H1 (cell line): ENCODE data around the gene PRODH. TPM values are rescaled to one million over a fixed set of nuclear protein-coding genes. Genes with fewer than 3 reads are reported as not detected.
"Not testable (repeated sequence)": the region's sequence is repeated elsewhere in the genome, so short reads cannot be mapped to it uniquely, and the experiment has no call there.

ENCODE experiments used
- CTCF ChIA-PET: fragments of 300-600 bp; sonication (Branson Sonifier 250); formaldehyde crosslinking; loops from one replicate; lab custom pipeline; 2021; ENCODE audit not compliant: partially characterized antibody; lab: Charles Lee
- POLR2A ChIA-PET: fragments of 300-600 bp; sonication (Branson Sonifier 250); formaldehyde crosslinking; loops from one replicate; lab custom pipeline; 2021; ENCODE audit warnings: inconsistent platforms; ENCODE audit not compliant: partially characterized antibody; lab: Charles Lee
- DNase-seq, 2 experiments: peaks; one replicate each; pipeline versions ENCODE4 v3.0.0 to v3.0.0-alpha.2; 2010 to 2022; ENCODE audit warnings: low spot score in 2 of 2, low read depth in 1 of 2, mixed read lengths in 1 of 2
- FAIRE-seq: peaks from 2 replicates; lab custom pipeline; 2011; peaks lifted over from hg19 to GRCh38; lab: Jason Lieb, UNC
- H2AFZ ChIP-seq: 2 replicates; pipeline ENCODE4 v1.8.1; 2012; ENCODE audit warnings: low read length, inconsistent platforms
- H2AK5ac ChIP-seq: 2 replicates; pipeline ENCODE4 v1.6.1; 2013; ENCODE audit warnings: low read depth, low read length
- H2BK120ac ChIP-seq: replicated peaks from 2 replicates; pipeline ENCODE3; 2013; ENCODE audit warnings: low read depth, low read length, inconsistent platforms
- H2BK12ac ChIP-seq: 2 replicates; pipeline ENCODE4 v1.6.1; 2013; ENCODE audit warnings: low read depth, low read length
- H2BK15ac ChIP-seq: 2 replicates; pipeline ENCODE4 v1.6.1; 2013; ENCODE audit warnings: low read length
- H2BK20ac ChIP-seq: 2 replicates; pipeline ENCODE4 v1.6.1; 2013; ENCODE audit warnings: low read length
- H2BK5ac ChIP-seq: 2 replicates; pipeline ENCODE4 v1.6.1; 2013; ENCODE audit warnings: low read depth, low read length
- H3K14ac ChIP-seq: 2 replicates; pipeline ENCODE4 v1.6.1; 2013; ENCODE audit warnings: inconsistent platforms; ENCODE audit not compliant: insufficient read length
- H3K18ac ChIP-seq: 2 replicates; pipeline ENCODE4 v1.6.1; 2013; ENCODE audit warnings: low read length; ENCODE audit errors: extremely low read depth
- H3K23ac ChIP-seq: 2 replicates; pipeline ENCODE4 v1.6.1; 2013; ENCODE audit warnings: inconsistent platforms; ENCODE audit not compliant: insufficient read length
- H3K23me2 ChIP-seq: 2 replicates; pipeline ENCODE4 v1.6.1; 2013; ENCODE audit warnings: low read depth, low read length
- H3K27ac ChIP-seq: 2 replicates; pipeline ENCODE4 v1.6.1; 2011; ENCODE audit warnings: low read depth, low read length, inconsistent platforms
- H3K27me3 ChIP-seq, 4 experiments: replicated peaks in 1 of 4; 1 replicate in 1 of 4; 2 replicates in 3 of 4; pipeline versions ENCODE4 v1.6.1 to v1.8.1; 2011 to 2013; ENCODE audit warnings: low read length in 3 of 4, mild to moderate bottlenecking in 3 of 4, inconsistent platforms in 2 of 4, mixed read lengths in 2 of 4, moderate library complexity in 1 of 4; ENCODE audit not compliant: control insufficient read depth in 3 of 4, insufficient read depth in 3 of 4; ENCODE audit errors: extremely low read depth in 1 of 4
- H3K36me3 ChIP-seq, 4 experiments: 2 replicates each; pipeline versions ENCODE4 v1.6.1 to v1.8.1; 2011 to 2013; ENCODE audit warnings: mild to moderate bottlenecking in 4 of 4, low read length in 3 of 4, moderate library complexity in 2 of 4, control low read depth in 1 of 4, inconsistent platforms in 1 of 4; ENCODE audit not compliant: insufficient read depth in 4 of 4, control insufficient read depth in 2 of 4
- H3K4ac ChIP-seq: replicated peaks from 2 replicates; pipeline ENCODE3; 2013; ENCODE audit warnings: low read length, low read depth, mixed read lengths, inconsistent platforms; ENCODE audit not compliant: insufficient read length
- H3K4me1 ChIP-seq, 4 experiments: replicated peaks in 1 of 4; 1 replicate in 1 of 4; 2 replicates in 3 of 4; pipeline versions ENCODE4 v1.6.1 to v1.8.1; 2011 to 2013; ENCODE audit warnings: low read length in 3 of 4, inconsistent platforms in 2 of 4, mixed read lengths in 1 of 4; ENCODE audit not compliant: insufficient read depth in 4 of 4, control insufficient read depth in 3 of 4
- H3K4me2 ChIP-seq, 2 experiments: 2 replicates each; pipeline versions ENCODE4 v1.6.1 to v1.8.1; 2011 to 2013; ENCODE audit warnings: low read depth in 2 of 2, low read length in 2 of 2, control low read depth in 1 of 2, inconsistent platforms in 1 of 2, mild to moderate bottlenecking in 1 of 2; ENCODE audit not compliant: insufficient read depth in 1 of 2
- H3K4me3 ChIP-seq, 4 experiments: fragments of 200-600, 300-600 bp in 1 of 4; sonication (generic), shearing (Covaris generic), sonication (Bioruptor Twin) in 1 of 4; 2 replicates each; pipeline versions ENCODE4 v1.5.1 to v1.8.1; 2011 to 2016; ENCODE audit warnings: low read length in 4 of 4, low read depth in 3 of 4, control low read depth in 2 of 4, inconsistent platforms in 2 of 4, mild to moderate bottlenecking in 2 of 4, mixed read lengths in 1 of 4, moderate library complexity in 1 of 4; ENCODE audit not compliant: insufficient read depth in 2 of 4; ENCODE audit errors: extremely low read depth in 1 of 4
- H3K56ac ChIP-seq: replicated peaks from 2 replicates; pipeline ENCODE3; 2013; ENCODE audit warnings: low read depth, mild to moderate bottlenecking, mixed read lengths, low read length, inconsistent platforms; ENCODE audit not compliant: insufficient read length
- H3K79me1 ChIP-seq: 2 replicates; pipeline ENCODE4 v1.6.1; 2013; ENCODE audit warnings: low read depth, low read length, control low read depth
- H3K79me2 ChIP-seq, 2 experiments: 2 replicates each; pipeline versions ENCODE4 v1.6.1 to v1.8.1; 2012 to 2013; ENCODE audit warnings: low read length in 2 of 2, mild to moderate bottlenecking in 2 of 2, inconsistent platforms in 1 of 2; ENCODE audit not compliant: insufficient read depth in 2 of 2, control insufficient read depth in 1 of 2
- H3K9ac ChIP-seq, 4 experiments: replicated peaks in 1 of 4; 1 replicate in 1 of 4; 2 replicates in 3 of 4; pipeline versions ENCODE4 v1.6.1 to v1.8.1; 2011 to 2013; ENCODE audit warnings: low read depth in 3 of 4, low read length in 3 of 4, control low read depth in 2 of 4, mild to moderate bottlenecking in 2 of 4, moderate library complexity in 2 of 4, inconsistent platforms in 1 of 4; ENCODE audit errors: extremely low read depth in 1 of 4
- H3K9me3 ChIP-seq, 2 experiments: 2 replicates each; pipeline versions ENCODE4 v1.6.1 to v1.8.1; 2012 to 2013; ENCODE audit warnings: mild to moderate bottlenecking in 2 of 2, moderate library complexity in 2 of 2, control low read depth in 1 of 2, inconsistent platforms in 1 of 2, low read depth in 1 of 2, low read length in 1 of 2, mixed read lengths in 1 of 2; ENCODE audit not compliant: insufficient read depth in 2 of 2
- H4K20me1 ChIP-seq, 2 experiments: replicated peaks in 1 of 2; 2 replicates each; pipeline versions ENCODE3 to v1.8.1; 2011 to 2013; ENCODE audit warnings: inconsistent platforms in 2 of 2, low read length in 2 of 2, mild to moderate bottlenecking in 1 of 2; ENCODE audit not compliant: insufficient read depth in 2 of 2, control insufficient read depth in 1 of 2
- H4K5ac ChIP-seq: 2 replicates; pipeline ENCODE4 v1.6.1; 2013; ENCODE audit warnings: low read length, low read depth, mixed read lengths, inconsistent platforms; ENCODE audit not compliant: insufficient read length
- H4K8ac ChIP-seq: 2 replicates; pipeline ENCODE4 v1.8.0; 2013; ENCODE audit warnings: mild to moderate bottlenecking, moderate library complexity, low read length, inconsistent platforms; ENCODE audit not compliant: insufficient read depth; ENCODE audit errors: extremely low read depth
- H4K91ac ChIP-seq: replicated peaks from 2 replicates; pipeline ENCODE3; 2013; ENCODE audit warnings: low read length, mixed read lengths, inconsistent platforms; ENCODE audit not compliant: insufficient read length
- ATF3 ChIP-seq: IDR thresholded peaks from 2 replicates; pipeline ENCODE4 v1.6.1; 2011; ENCODE audit warnings: low read depth, mild to moderate bottlenecking, low read length; ENCODE audit not compliant: insufficient read depth
- NRF1 ChIP-seq: IDR thresholded peaks from 2 replicates; pipeline ENCODE4 v1.6.1; 2011; ENCODE audit warnings: mild to moderate bottlenecking, low read depth, low read length, improper control_type of control experiment
- SRF ChIP-seq: IDR thresholded peaks from 2 replicates; pipeline ENCODE4 v1.6.1; 2011; ENCODE audit warnings: mild to moderate bottlenecking, low read depth, low read length, moderate library complexity
- WGBS, 2 experiments: shearing (Covaris generic) in 1 of 2; methylation state at CpG; one replicate each; pipeline versions ENCODE4 v1.1.6 to v1.1.7; 2013 to 2015; ENCODE audit warnings: low lambda C conversion rate in 2 of 2, mixed read lengths in 2 of 2, inconsistent platforms in 1 of 2, low coverage in 1 of 2, missing lambda C conversion rate in 1 of 2; ENCODE audit not compliant: insufficient replicate concordance in 2 of 2, insufficient coverage in 1 of 2, insufficient read length in 1 of 2; ENCODE audit errors: extremely low coverage in 1 of 2, missing lambda C conversion rate in 1 of 2; 5-methylcytosine and 5-hydroxymethylcytosine counted together
- polyA plus RNA-seq, 7 experiments: library from polyadenylated mRNA; depleted of rRNA in 3 of 7; stranded (reverse) in 5 of 7; unstranded in 2 of 7; fragments of >200 nt in 5 of 7; fragments of 200-250 nt in 2 of 7; gene quantifications; 1 replicate in 5 of 7; 2 replicates in 1 of 7; 4 replicates in 1 of 7; pipeline versions ENCODE4 v1.2.1 to v1.2.3, GENCODE V29; 2011 to 2013; ENCODE audit warnings: missing spikeins in 2 of 7, mixed read lengths in 2 of 7
- total RNA-seq: library from RNA; stranded (reverse); fragmentation: NEBNext Ultra II Directional; extraction: Animal tissue kit (Norgen Biotek cat#: 25700); gene quantifications from 2 replicates; pipeline ENCODE4 v1.2.1, GENCODE V29; 2021
- TF ChIP-seq, protein P1 (sequence below): IDR thresholded peaks from 2 replicates; pipeline ENCODE4 v1.6.1; 2012; ENCODE audit warnings: low read length, inconsistent platforms

PRODH gene
- total and polyA plus RNA-seq, 2 of the 8 experiments (the other 6 are each of a cell fraction or from before 2014, with no cell fraction given), result 27.6 to 45.6 TPM

DNA sequence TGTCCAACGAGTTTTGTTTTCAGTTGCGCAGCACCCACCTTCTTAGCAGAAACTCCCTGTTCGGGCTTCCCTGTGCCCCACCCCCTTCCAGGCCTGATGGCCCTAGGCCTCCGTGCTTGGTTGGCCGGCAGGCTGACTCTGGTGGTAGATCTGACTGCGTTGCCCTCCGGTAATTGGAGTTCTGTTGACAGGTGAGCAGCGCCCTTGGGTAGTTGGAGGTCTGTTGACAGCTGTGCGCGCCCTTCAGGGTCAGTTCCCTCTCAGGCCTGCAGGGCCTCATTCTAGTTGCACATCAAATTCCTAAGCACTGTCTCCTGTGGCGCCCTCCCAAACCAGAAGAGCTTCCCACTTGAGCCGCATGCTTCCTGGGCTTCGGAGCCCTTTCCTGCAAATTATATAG, 29.2 kb downstream of the PRODH start (continued):
- TF ChIP-seq, protein P1, sequence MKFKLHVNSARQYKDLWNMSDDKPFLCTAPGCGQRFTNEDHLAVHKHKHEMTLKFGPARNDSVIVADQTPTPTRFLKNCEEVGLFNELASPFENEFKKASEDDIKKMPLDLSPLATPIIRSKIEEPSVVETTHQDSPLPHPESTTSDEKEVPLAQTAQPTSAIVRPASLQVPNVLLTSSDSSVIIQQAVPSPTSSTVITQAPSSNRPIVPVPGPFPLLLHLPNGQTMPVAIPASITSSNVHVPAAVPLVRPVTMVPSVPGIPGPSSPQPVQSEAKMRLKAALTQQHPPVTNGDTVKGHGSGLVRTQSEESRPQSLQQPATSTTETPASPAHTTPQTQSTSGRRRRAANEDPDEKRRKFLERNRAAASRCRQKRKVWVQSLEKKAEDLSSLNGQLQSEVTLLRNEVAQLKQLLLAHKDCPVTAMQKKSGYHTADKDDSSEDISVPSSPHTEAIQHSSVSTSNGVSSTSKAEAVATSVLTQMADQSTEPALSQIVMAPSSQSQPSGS, result no peak
- no peak for TF ChIP-seq ATF3
- TF ChIP-seq NRF1, result no peak
- TF ChIP-seq SRF, result no peak

DNA sequence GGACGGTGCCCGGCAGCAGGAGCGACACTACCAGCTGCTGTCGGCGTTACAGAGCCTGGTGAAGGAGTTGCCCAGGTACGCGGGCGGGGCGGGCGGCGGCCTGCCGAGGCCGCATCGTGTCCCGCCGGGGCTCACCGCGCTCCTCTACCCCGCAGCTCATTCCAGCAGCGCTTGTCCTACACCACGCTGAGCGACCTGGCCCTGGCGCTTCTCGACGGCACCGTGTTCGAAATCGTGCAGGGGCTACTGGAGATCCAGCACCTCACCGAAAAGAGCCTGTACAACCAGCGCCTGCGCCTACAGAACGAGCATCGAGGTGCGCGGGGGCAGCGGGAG, 29.7 kb downstream of the PRODH start:
- not testable (repeated sequence) for H3K23ac ChIP-seq, H3K36me3 ChIP-seq, H2AK5ac ChIP-seq, H2BK12ac ChIP-seq, H4K91ac ChIP-seq, H3K4me3 ChIP-seq, H3K56ac ChIP-seq, H3K9ac ChIP-seq, H3K27me3 ChIP-seq, H3K14ac ChIP-seq, DNase-seq, H3K79me2 ChIP-seq, H4K8ac ChIP-seq, H2BK20ac ChIP-seq, H2BK120ac ChIP-seq, H3K18ac ChIP-seq, H4K5ac ChIP-seq, H4K20me1 ChIP-seq, H3K27ac ChIP-seq, H2AFZ ChIP-seq, H2BK5ac ChIP-seq, H3K4ac ChIP-seq, H3K4me2 ChIP-seq, H2BK15ac ChIP-seq, FAIRE-seq, H3K79me1 ChIP-seq, H3K23me2 ChIP-seq, H3K9me3 ChIP-seq, H3K4me1 ChIP-seq
- POLR2A ChIA-PET, result interaction anchor here (0.6 to 2.5 kb wide), 6 partner anchors 23 to 532 kb away, joined by 3 to 22 read pairs (median 4); partner anchors contain the start of gene PRODH
- CTCF ChIA-PET, result interaction anchor here (0.6 to 4.4 kb wide), 11 partner anchors 9 to 94 kb away, joined by 3 to 17 read pairs (median 4); partner anchors contain the start of gene PRODH
- WGBS, 2 experiments, result no CpG with 5 or more reads among the region's 36 CpGs
